ENCODE measurements around the gene MAGEA6.

GRCh38 chrX:152810403-152810802 is 40.9 kb upstream of the MAGEA6 start:
- no peak for TF ChIP-seq CTCF (IDR thresholded peaks at IDR 0.05)
- TF ChIP-seq EP300 (IDR thresholded peaks at IDR 0.05) = no peak
